Esophagus squamous epithelium (tissue), 4 donors: ENCODE data around the gene MEIS1.

Experiments used
- CTCF ChIP-seq, 6 experiments: fragments of 450-650 bp in 4 of 6; fragments of 200-600 bp in 2 of 6; sonication (generic) in 2 of 6; IDR thresholded peaks; one replicate each; pipeline ENCODE4 v1.5.1; 2016 to 2019; ENCODE audit warnings: antibody characterized with exemption in 6 of 6, mild to moderate bottlenecking in 4 of 6, moderate library complexity in 4 of 6
- POLR2A ChIP-seq, 4 donors: fragments of 450-650 bp; IDR thresholded peaks; one replicate each; pipeline ENCODE4 v1.6.1; 2017; ENCODE audit warnings: antibody characterized with exemption in 4 of 4, mild to moderate bottlenecking in 4 of 4, moderate library complexity in 3 of 4

- TF ChIP-seq POLR2A (IDR thresholded peaks at IDR 0.05) (no peak), CTCF (IDR thresholded peaks at IDR 0.05) (no peak)
Measured at GRCh38 chr2:66509326-66509811, 74.4 kb downstream of the MEIS1 start.
